Glutamatergic neuron (in vitro differentiated cells): ENCODE data around the gene MLLT3. TPM values are rescaled to one million over a fixed set of nuclear protein-coding genes. Genes with fewer than 3 reads are reported as not detected.

Source experiments
- DNase-seq: peaks from one replicate; pipeline ENCODE4 v3.0.0; 2022
- H3K27ac Mint-ChIP-seq: one replicate; pipeline ENCODE4 v1.8.0; 2020; ENCODE audit warnings: mild to moderate bottlenecking, mixed read lengths, inconsistent platforms; ENCODE audit not compliant: unreplicated experiment
- H3K27me3 Mint-ChIP-seq: one replicate; pipeline ENCODE4 v1.8.0; 2020; ENCODE audit warnings: mild to moderate bottlenecking, moderate library complexity, mixed read lengths, inconsistent platforms; ENCODE audit not compliant: unreplicated experiment
- H3K36me3 Mint-ChIP-seq: one replicate; pipeline ENCODE4 v1.8.0; 2020; ENCODE audit warnings: mild to moderate bottlenecking, mixed read lengths, inconsistent platforms; ENCODE audit not compliant: unreplicated experiment
- H3K4me1 Mint-ChIP-seq: one replicate; pipeline ENCODE4 v1.8.0; 2020; ENCODE audit warnings: mild to moderate bottlenecking, low read depth, mixed read lengths, inconsistent platforms; ENCODE audit not compliant: unreplicated experiment
- H3K4me3 Mint-ChIP-seq: one replicate; pipeline ENCODE4 v1.8.0; 2020; ENCODE audit warnings: mild to moderate bottlenecking, mixed read lengths, inconsistent platforms; ENCODE audit not compliant: unreplicated experiment
- H3K9me3 Mint-ChIP-seq: one replicate; pipeline ENCODE4 v1.8.0; 2020; ENCODE audit warnings: mild to moderate bottlenecking, moderate library complexity, mixed read lengths, inconsistent platforms; ENCODE audit not compliant: unreplicated experiment
- CTCF ChIP-seq: fragments of 200-600 bp; sonication (generic); IDR thresholded peaks from one replicate; pipeline ENCODE4 v1.5.0; 2021; ENCODE audit not compliant: partially characterized antibody, unreplicated experiment
- total RNA-seq: library from RNA; stranded (reverse); fragmentation: NEBNext Ultra II Directional; extraction: Animal tissue kit (Norgen Biotek cat#: 25700); gene quantifications from one replicate; pipeline ENCODE4 v1.2.1, GENCODE V29; 2021; ENCODE audit not compliant: unreplicated experiment

MLLT3 gene
- total RNA-seq, 1 donor from 2014 or later = 11.7 TPM

- H3K9me3 Mint-ChIP-seq = peaks cover 12% of the 10 kb centered on the region
- peaks cover 25% of the 10 kb centered on the region for H3K36me3 Mint-ChIP-seq
- H3K4me1 Mint-ChIP-seq = no peaks in the 10 kb centered on the region
- no peak for DNase-seq
- no peak overlapping the region for H3K4me3 Mint-ChIP-seq
- TF ChIP-seq CTCF = no peak
- no peak overlapping the region for H3K27ac Mint-ChIP-seq
- H3K27me3 Mint-ChIP-seq = no peaks in the 10 kb centered on the region
Observed at GRCh38 chr9:20538092-20538491, 84.2 kb downstream of the MLLT3 start.

- Mint-ChIP-seq H3K4me3 (no peak overlapping the region), H3K27me3 (no peaks in the 10 kb centered on the region), H3K9me3 (peaks cover 12% of the 10 kb centered on the region), H3K27ac (no peak overlapping the region), H3K36me3 (peaks cover 25% of the 10 kb centered on the region), H3K4me1 (no peaks in the 10 kb centered on the region)
- DNase-seq = no peak
- no peak for TF ChIP-seq CTCF
Observed at GRCh38 chr9:20537294-20537693, 85.0 kb downstream of the MLLT3 start.

- H3K4me3 Mint-ChIP-seq = no peak overlapping the region
- H3K9me3 Mint-ChIP-seq = no peaks in the 10 kb centered on the region
- DNase-seq = no peak
- no peaks in the 10 kb centered on the region for H3K27me3 Mint-ChIP-seq
- no peak overlapping the region for H3K27ac Mint-ChIP-seq
- TF ChIP-seq CTCF = no peak
- no peaks in the 10 kb centered on the region for H3K4me1 Mint-ChIP-seq
- H3K36me3 Mint-ChIP-seq = no peaks in the 10 kb centered on the region
Observed at GRCh38 chr9:20532584-20532983, 89.7 kb downstream of the MLLT3 start.

- Mint-ChIP-seq H3K9me3 (no peaks in the 10 kb centered on the region), H3K27ac (no peak overlapping the region), H3K36me3 (no peaks in the 10 kb centered on the region), H3K4me3 (no peak overlapping the region), H3K27me3 (no peaks in the 10 kb centered on the region), H3K4me1 (no peaks in the 10 kb centered on the region)
- no peak for TF ChIP-seq CTCF
- no peak for DNase-seq
Observed at GRCh38 chr9:20529837-20530236, 92.5 kb downstream of the MLLT3 start.

- DNase-seq = no peak
- TF ChIP-seq CTCF = no peak
- Mint-ChIP-seq H3K27ac (no peak overlapping the region), H3K9me3 (no peaks in the 10 kb centered on the region), H3K27me3 (no peaks in the 10 kb centered on the region), H3K4me1 (no peaks in the 10 kb centered on the region), H3K4me3 (no peak overlapping the region), H3K36me3 (no peaks in the 10 kb centered on the region)
Observed at GRCh38 chr9:20528253-20528652, 94.0 kb downstream of the MLLT3 start.
